ENCODE measurements around the gene DERL3.

DNA sequence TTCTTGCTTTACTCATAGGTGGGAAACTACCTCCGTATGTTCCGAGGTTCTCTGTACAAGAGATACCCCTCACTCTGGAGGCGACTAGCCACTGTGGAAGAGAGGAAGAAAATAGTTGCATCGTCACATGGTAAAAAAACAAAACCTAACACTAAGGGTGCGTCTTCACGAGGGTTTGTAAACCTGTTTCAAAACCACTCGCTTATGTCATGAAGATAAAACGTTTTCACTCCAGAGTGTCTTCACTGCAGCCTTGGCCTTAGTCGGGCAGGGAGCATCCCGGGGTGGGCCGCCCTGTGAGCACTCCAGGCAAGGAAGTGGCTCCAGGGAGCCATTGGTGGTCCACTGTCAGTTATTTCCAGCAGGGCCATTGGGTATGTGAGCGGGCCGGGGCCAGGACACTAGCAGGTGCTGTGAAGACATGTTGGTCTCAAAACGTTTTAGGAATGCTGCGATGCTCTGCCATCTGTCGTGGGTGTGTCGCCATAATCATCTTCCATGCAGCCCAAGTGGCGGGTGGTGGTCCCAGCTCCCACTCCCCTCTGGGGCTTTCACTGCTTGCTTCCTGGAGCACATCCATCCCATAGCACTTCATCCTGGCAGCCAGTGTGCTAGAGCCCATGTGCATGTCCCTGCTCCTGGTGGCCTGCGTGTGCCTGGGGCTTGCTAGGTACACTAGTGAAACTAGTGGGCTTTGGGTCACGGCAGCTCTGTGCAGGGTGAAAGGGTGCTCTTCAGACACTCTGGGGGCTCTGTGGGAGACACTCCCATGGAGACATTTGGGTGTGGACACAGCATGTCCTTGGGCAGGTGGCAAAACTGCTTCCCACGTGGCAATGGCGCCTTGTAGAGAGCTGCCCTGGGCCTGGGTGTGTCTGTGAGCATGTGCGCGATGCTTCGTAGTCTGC is 46.8 kb downstream of the DERL3 start:
- TF ChIP-seq, protein P1, sequence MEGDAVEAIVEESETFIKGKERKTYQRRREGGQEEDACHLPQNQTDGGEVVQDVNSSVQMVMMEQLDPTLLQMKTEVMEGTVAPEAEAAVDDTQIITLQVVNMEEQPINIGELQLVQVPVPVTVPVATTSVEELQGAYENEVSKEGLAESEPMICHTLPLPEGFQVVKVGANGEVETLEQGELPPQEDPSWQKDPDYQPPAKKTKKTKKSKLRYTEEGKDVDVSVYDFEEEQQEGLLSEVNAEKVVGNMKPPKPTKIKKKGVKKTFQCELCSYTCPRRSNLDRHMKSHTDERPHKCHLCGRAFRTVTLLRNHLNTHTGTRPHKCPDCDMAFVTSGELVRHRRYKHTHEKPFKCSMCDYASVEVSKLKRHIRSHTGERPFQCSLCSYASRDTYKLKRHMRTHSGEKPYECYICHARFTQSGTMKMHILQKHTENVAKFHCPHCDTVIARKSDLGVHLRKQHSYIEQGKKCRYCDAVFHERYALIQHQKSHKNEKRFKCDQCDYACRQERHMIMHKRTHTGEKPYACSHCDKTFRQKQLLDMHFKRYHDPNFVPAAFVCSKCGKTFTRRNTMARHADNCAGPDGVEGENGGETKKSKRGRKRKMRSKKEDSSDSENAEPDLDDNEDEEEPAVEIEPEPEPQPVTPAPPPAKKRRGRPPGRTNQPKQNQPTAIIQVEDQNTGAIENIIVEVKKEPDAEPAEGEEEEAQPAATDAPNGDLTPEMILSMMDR (IDR thresholded peaks at IDR 0.05; ENCODE audit: low read depth, low read length), result no peak
- no peak for TF ChIP-seq POLR2A (IDR thresholded peaks at IDR 0.05; ENCODE audit: extremely low read depth, insufficient read length)
- TF ChIP-seq, protein P2, sequence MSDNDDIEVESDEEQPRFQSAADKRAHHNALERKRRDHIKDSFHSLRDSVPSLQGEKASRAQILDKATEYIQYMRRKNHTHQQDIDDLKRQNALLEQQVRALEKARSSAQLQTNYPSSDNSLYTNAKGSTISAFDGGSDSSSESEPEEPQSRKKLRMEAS (IDR thresholded peaks at IDR 0.05; ENCODE audit: low read depth, low read length), result no peak

Data from NB4 (cell line).